ENCODE data around the gene REEP1.

The REEP1 gene

DNA sequence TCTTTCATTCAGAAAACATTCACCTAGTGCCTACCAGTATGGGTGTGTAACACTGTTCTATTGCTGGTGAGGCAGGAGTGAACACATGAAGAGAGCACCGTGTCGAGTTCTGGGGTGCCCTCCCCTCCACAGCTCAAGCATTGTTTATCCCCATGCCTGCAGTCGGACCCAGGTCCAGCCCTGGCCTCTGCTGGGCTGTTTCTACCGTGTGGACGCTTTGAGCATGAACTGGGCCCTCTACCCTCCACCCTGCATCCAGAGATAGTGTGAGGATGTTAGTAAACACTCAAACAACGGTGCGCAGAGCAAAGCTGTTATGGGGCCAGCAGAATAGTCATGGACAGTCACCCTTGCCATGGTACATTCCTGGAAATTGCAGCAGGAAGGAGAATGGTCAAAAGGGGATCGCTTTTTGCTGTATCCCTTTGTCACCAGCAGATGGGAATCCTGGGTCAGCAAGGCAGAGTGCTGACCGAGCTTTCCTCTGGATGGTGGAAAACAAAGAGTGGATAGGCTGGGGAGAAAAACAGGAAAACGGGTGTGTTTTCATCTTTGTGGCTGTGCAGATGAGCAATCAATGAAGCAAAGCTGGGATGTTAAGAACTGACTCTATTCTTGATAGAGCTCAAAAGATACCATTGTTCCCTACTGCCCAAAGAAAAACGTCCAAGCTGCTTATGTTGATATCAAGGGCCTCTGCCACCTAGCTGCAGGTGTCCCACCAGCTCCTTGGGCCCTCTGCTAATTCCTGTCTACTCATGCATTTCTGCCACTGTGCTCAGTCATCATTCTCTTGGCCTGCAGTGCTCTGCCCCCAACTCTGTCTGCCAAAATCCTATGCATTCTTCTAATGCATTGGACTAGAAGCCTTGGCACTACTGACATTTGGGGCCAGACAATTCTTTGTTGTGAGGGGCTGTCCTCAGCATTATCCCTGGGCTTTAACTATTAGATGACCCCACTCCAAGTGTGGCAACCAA is 38.7 kb downstream of the REEP1 start:
- DNase-seq (ENCODE audit: low read depth in 2 of 2): peak; percentile 26 to 38
- TF ChIP-seq, protein P1, sequence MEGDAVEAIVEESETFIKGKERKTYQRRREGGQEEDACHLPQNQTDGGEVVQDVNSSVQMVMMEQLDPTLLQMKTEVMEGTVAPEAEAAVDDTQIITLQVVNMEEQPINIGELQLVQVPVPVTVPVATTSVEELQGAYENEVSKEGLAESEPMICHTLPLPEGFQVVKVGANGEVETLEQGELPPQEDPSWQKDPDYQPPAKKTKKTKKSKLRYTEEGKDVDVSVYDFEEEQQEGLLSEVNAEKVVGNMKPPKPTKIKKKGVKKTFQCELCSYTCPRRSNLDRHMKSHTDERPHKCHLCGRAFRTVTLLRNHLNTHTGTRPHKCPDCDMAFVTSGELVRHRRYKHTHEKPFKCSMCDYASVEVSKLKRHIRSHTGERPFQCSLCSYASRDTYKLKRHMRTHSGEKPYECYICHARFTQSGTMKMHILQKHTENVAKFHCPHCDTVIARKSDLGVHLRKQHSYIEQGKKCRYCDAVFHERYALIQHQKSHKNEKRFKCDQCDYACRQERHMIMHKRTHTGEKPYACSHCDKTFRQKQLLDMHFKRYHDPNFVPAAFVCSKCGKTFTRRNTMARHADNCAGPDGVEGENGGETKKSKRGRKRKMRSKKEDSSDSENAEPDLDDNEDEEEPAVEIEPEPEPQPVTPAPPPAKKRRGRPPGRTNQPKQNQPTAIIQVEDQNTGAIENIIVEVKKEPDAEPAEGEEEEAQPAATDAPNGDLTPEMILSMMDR (IDR thresholded peaks at IDR 0.05; ENCODE audit: low read depth, low read length): peak; percentile 37
- no peak overlapping the region for H3K4me3 ChIP-seq (replicated peaks in 1 of 2; ENCODE audit: low read depth in 2 of 2, low read length in 2 of 2)

DNA sequence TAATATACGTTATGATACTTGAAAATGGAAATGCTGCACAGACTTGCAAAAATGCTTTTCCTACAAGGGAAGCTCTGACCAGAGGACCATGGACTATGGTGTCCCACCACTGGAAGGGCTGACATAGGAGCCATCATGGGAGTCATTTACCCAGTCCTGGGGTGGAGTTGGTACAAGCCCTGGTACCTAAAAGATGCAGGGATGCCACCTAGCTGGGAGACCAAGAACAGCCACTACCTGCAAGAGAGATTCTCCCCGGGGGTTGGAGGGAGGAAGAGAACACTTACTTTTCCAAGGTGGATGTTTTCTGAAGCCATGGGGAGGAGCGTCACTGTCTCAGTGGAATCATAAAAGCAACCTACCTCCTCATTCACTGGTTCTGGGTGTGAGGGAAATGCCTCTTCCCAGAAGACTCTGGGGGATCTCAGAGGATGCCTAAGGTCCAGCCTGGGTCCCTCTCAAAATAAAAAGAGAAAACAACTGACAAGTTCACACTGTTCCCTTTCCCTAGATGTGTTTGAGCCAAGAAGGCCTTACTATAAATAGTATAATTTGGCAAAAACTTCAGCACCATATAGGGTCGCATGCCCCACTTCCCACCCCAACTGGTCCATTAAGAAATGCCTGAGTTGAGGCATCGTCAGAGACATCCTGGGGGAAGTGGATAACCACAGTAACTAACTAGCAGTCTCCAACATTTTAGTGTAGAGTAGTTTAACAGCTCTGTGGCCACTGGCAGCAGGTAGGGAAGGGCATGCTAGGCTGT is 39.9 kb downstream of the REEP1 start:
- TF ChIP-seq, protein P1 (IDR thresholded peaks at IDR 0.05; ENCODE audit: low read depth, low read length): peak; percentile 19
- H3K4me3 ChIP-seq (replicated peaks in 1 of 2; ENCODE audit: low read depth in 2 of 2, low read length in 2 of 2): no peak overlapping the region
- peak in 1 of 2 donors; percentile 9 for DNase-seq (ENCODE audit: low read depth in 2 of 2)

DNA sequence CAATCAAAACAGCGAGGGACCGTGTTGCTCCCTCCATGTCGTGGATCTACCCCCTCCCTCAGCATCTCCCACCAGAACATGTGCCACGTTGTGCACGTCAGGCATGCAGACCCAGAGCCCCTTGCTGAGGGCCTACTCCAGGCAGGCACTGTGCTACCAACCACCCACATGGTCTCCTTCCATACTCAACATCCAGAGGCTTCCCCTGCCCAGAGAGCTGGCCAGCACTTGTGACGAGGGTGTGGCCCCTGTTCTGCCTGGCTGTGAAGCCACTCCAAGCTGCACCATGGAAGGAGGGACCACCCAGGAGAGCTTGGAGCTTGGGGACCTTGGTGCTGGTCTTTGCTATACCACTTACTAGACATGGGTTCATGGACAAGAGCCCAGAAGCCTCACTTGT is 40.5 kb downstream of the REEP1 start:
- no peak for DNase-seq (ENCODE audit: low read depth in 2 of 2)

DNA sequence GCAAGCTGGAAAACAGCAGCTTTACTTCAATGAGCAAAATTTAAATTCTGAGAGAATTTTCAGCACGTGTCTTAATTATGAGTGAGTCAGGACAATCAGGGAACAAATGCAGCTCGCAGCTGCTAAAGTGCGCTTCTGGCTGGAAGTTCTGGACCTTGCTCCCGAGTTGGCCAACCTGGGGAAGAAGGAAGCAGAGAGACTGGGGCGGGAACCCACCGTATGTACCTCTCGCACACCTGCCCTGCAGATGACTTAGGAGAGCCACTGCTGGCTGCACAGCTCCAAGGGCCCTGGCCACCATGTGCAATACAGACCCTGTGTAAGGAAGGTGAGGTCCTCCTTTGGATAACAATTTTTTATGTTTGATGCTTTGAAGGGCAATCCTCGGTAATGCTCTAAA is 42.4 kb downstream of the REEP1 start:
- TF ChIP-seq, protein P1 (IDR thresholded peaks at IDR 0.05; ENCODE audit: low read depth, low read length): no peak
- DNase-seq (ENCODE audit: low read depth in 2 of 2): no peak
- no peak overlapping the region for H3K4me3 ChIP-seq (replicated peaks in 1 of 2; ENCODE audit: low read depth in 2 of 2, low read length in 2 of 2)

More for the DNA sequence above, 40.5 kb downstream of the REEP1 start:
- TF ChIP-seq, protein P1 (IDR thresholded peaks at IDR 0.05; ENCODE audit: low read depth, low read length): no peak
- H3K4me3 ChIP-seq (replicated peaks in 1 of 2; ENCODE audit: low read depth in 2 of 2, low read length in 2 of 2): no peak overlapping the region

DNA sequence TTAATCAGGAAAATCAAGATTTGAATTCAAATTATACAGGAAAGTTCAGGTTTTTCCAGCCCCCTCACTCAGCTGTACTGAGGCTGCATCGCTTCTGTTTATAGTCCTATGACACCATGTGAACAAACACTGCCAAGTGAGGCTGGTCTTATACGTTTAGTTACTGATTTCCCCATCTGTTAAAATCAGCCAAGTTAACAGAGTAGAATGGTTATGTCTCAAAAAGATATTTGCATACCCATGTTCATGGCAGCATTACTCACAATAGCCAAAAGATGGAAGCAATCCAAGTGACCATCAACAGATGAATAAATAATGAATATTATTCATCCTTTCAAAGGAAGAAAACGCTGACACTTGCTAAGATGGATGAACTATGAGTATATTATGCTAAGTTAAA is 43.8 kb downstream of the REEP1 start:
- peak in 1 of 2 donors; percentile 24 for DNase-seq (ENCODE audit: low read depth in 2 of 2)
- TF ChIP-seq, protein P1 (IDR thresholded peaks at IDR 0.05; ENCODE audit: low read depth, low read length): no peak
- no peak overlapping the region for H3K4me3 ChIP-seq (replicated peaks in 1 of 2; ENCODE audit: low read depth in 2 of 2, low read length in 2 of 2)

DNA sequence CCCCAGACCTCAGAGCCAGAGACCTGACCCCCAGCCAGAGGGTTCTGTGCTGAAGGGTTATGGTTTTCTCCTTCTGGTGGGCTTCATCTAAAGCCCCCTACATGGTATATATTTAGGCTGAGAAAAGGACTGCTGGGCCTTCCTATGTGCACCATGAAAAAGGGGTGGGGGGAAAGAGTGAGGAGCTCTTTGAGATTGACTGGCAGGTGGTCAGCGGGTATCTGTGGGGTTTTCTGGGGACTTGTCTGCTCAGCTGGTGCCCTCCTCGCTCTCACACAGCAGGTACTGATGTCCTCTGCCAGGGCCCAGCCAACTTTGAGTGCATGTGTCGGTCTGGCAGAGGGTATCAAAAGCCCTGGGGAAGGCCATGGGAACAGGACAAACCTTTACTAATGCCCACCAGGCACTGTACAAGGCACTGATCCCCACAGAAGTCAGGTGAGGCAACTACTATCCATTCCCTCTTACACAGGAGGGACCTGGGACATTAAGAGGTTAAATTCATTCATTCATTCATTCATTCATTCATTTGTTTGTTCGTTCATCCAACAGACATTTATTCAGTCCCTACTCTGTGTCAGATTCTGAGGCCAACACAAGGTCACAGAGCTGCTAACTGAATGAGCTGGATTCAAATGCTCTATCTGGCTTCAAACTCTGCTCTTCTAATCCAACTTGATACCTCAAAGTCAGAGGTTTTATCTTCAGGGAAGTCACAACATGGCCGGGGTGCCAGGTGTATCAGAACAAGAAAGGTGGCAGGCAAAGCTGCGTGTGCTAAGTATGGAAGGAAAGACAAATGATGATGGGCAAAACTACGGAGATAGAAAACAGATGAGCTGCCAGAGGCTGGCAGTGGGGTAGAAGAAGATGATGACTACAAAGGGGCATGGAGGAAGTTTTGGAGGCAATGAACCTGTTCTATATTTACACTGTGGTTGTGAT is 44.6 kb downstream of the REEP1 start:
- TF ChIP-seq, protein P1 (IDR thresholded peaks at IDR 0.05; ENCODE audit: low read depth, low read length): no peak
- DNase-seq (ENCODE audit: low read depth in 2 of 2): no peak
- no peak overlapping the region for H3K4me3 ChIP-seq (replicated peaks in 1 of 2; ENCODE audit: low read depth in 2 of 2, low read length in 2 of 2)
